GM12878 (cell line): ENCODE measurements around the gene HACD3. TPM values are rescaled to one million over a fixed set of nuclear protein-coding genes. Genes with fewer than 3 reads are reported as not detected.

ENCODE experiments used
- ATAC-seq: fragments of 200-7000 bp; cut with Tn5 transposase; 3 replicates; pipeline ENCODE4 v1.9.1; 2020; ENCODE audit warnings: mild to moderate bottlenecking, moderate library complexity
- BruUV-seq: library from RNA; stranded (reverse); fragments of 400-500 nt; replicated peaks from 2 replicates; lab custom pipeline; 2021; lab: Mats Ljungman, UMichigan
- CTCF ChIA-PET: fragments of 300-600 bp; sonication (Branson Sonifier 250); formaldehyde crosslinking; extraction: SDS; loops from one replicate; lab custom pipeline; 2021; ENCODE audit warnings: inconsistent platforms; lab: Yijun Ruan, JAX
- POLR2A ChIA-PET: fragments of 350-600 bp; formaldehyde crosslinking; extraction: SDS; loops from one replicate; lab custom pipeline; 2021; ENCODE audit warnings: inconsistent platforms; lab: Charles Lee
- RAD21 ChIA-PET: fragments of 300-600 bp; sonication (Branson Sonifier 250); formaldehyde crosslinking; loops from one replicate; lab custom pipeline; 2023; ENCODE audit warnings: antibody characterized with exemption; ENCODE audit not compliant: unreplicated experiment; lab: Charles Lee
- SMC1A ChIA-PET: fragments of 300-600 bp; sonication (Branson Sonifier 250); formaldehyde crosslinking; loops from one replicate; lab custom pipeline; 2023; ENCODE audit not compliant: unreplicated experiment, uncharacterized antibody; lab: Charles Lee
- DNase-seq: peaks from one replicate; pipeline ENCODE4 v3.0.0-alpha.2; 2011; ENCODE audit warnings: low read depth, low spot score
- FAIRE-seq: peaks from 3 replicates; lab custom pipeline; 2011; peaks lifted over from hg19 to GRCh38; lab: Jason Lieb, UNC
- H2AFZ ChIP-seq: 2 replicates; pipeline ENCODE4 v1.6.0; 2011; ENCODE audit warnings: low read depth, low read length, control low read depth; ENCODE audit not compliant: control insufficient read depth
- H3K27ac ChIP-seq: 2 replicates; pipeline ENCODE4 v1.5.1; 2011; ENCODE audit warnings: control low read depth; ENCODE audit not compliant: control insufficient read depth, insufficient read depth
- H3K27me3 ChIP-seq, 2 experiments: replicated peaks in 1 of 2; 2 replicates each; pipeline versions ENCODE4 v1.6.0 to v1.6.1; 2011; ENCODE audit warnings: low read length in 1 of 2; ENCODE audit not compliant: control insufficient read depth in 2 of 2, insufficient read depth in 2 of 2
- H3K36me3 ChIP-seq, 2 experiments: 2 replicates each; pipeline ENCODE4 v1.5.1; 2011; ENCODE audit warnings: low read length in 1 of 2; ENCODE audit not compliant: control insufficient read depth in 2 of 2, insufficient read depth in 2 of 2
- H3K4me1 ChIP-seq: 2 replicates; pipeline ENCODE4 v1.6.1; 2011; ENCODE audit warnings: mild to moderate bottlenecking, low read length, moderate library complexity, mixed read lengths; ENCODE audit not compliant: control insufficient read depth, insufficient read depth
- H3K4me2 ChIP-seq: 2 replicates; pipeline ENCODE4 v1.6.0; 2011; ENCODE audit warnings: control low read depth; ENCODE audit not compliant: control insufficient read depth, insufficient read depth
- H3K4me3 ChIP-seq: fragments of 200-600 bp; sonication (generic); 2 replicates; pipeline ENCODE4 v1.5.1; 2016
- H3K79me2 ChIP-seq: 2 replicates; pipeline ENCODE4 v1.6.0; 2011; ENCODE audit warnings: low read length; ENCODE audit not compliant: control insufficient read depth, insufficient read depth
- H3K9ac ChIP-seq: 2 replicates; pipeline ENCODE4 v1.8.0; 2011; ENCODE audit warnings: low read length, control low read depth, mixed read lengths; ENCODE audit not compliant: control insufficient read depth, insufficient read depth
- H3K9me3 ChIP-seq: replicated peaks from 3 replicates; pipeline ENCODE4 v1.5.1; 2011; ENCODE audit warnings: mild to moderate bottlenecking, low read length; ENCODE audit not compliant: control insufficient read depth, insufficient read depth
- H4K20me1 ChIP-seq: 2 replicates; pipeline ENCODE4 v1.6.0; 2011; ENCODE audit not compliant: control insufficient read depth, insufficient read depth
- CEBPB ChIP-seq, 2 experiments: fragments of 150-350 bp in 1 of 2; IDR thresholded peaks; 2 replicates each; pipeline ENCODE4 v1.6.1; 2012 to 2014; ENCODE audit warnings: low read depth in 2 of 2, low read length in 2 of 2, borderline replicate concordance in 1 of 2, inconsistent platforms in 1 of 2
- CHD2 ChIP-seq: IDR thresholded peaks from 2 replicates; pipeline ENCODE4 v1.6.1; 2011; ENCODE audit warnings: low read depth, low read length, improper control_type of control experiment, borderline replicate concordance
- MEF2B ChIP-seq: fragments of 450-650 bp; IDR thresholded peaks from 2 replicates; pipeline ENCODE4 v1.6.1; 2018; ENCODE audit warnings: mild to moderate bottlenecking, moderate library complexity; ENCODE audit not compliant: partially characterized antibody, poor library complexity, severe bottlenecking
- MYB ChIP-seq: fragments of 150-350 bp; IDR thresholded peaks from 2 replicates; pipeline ENCODE4 v1.6.1; 2014; ENCODE audit warnings: mild to moderate bottlenecking, low read depth, low read length, borderline replicate concordance
- SMARCA5 ChIP-seq: fragments of 450-650 bp; IDR thresholded peaks from 2 replicates; pipeline ENCODE4 v1.6.1; 2017; ENCODE audit warnings: mild to moderate bottlenecking
- SREBF1 ChIP-seq: IDR thresholded peaks from 2 replicates; pipeline ENCODE4 v1.6.1; 2012; ENCODE audit warnings: mild to moderate bottlenecking, low read length
- WGBS: methylation state at CpG from one replicate; pipeline ENCODE4 v1.1.6; 2016; ENCODE audit warnings: low lambda C conversion rate; ENCODE audit not compliant: insufficient replicate concordance, insufficient coverage; ENCODE audit errors: missing lambda C conversion rate; 5-methylcytosine and 5-hydroxymethylcytosine counted together
- in situ Hi-C: fragments of 300-500 bp; cut with MboI; formaldehyde crosslinking; loops from 9 replicates; pipeline ENCODE4 v1.14.3; 2018; ENCODE audit warnings: mixed read lengths
- intact Hi-C: fragments of 100-400 bp; cut with micrococcal nuclease; formaldehyde crosslinking; loops from one replicate; pipeline ENCODE4 v1.14.2; 2022; ENCODE audit not compliant: unreplicated experiment
- polyA plus RNA-seq, 11 experiments: library from polyadenylated mRNA; depleted of rRNA in 4 of 11; unstranded in 6 of 11; stranded (reverse) in 5 of 11; fragments of >200 nt; fragmentation: Nextera tagmentation in 4 of 11; fragmentation: Illumina TruSeq in 1 of 11; extraction: Ambion mirVana in 4 of 11; extraction: Trizol in 1 of 11; gene quantifications; 1 replicate in 1 of 11; 2 replicates in 10 of 11; pipeline versions ENCODE4 v1.2.1 to v1.2.3, GENCODE V29; 2011 to 2016; ENCODE audit warnings: inconsistent platforms in 2 of 11, missing spikeins in 2 of 11, low read depth in 1 of 11
- total RNA-seq, 4 experiments: library from RNA; depleted of rRNA in 3 of 4; stranded (reverse); fragments of >200 nt in 3 of 4; fragmentation: Illumina TruSeq in 1 of 4; extraction: Trizol in 1 of 4; gene quantifications; 2 replicates each; pipeline versions ENCODE4 v1.2.1 to v1.2.3, GENCODE V29; 2013 to 2021
- TF ChIP-seq, protein P1 (sequence below): fragments of 450-650 bp; IDR thresholded peaks from 2 replicates; pipeline ENCODE4 v1.6.1; 2018; ENCODE audit warnings: mild to moderate bottlenecking, low read depth, moderate library complexity; ENCODE audit not compliant: partially characterized antibody

Gene HACD3
- total and polyA plus RNA-seq, 10 of the 15 experiments (the other 5 are each of a cell fraction or from before 2014, with no cell fraction given), result 25.9 to 75.8 (median 48.3) TPM

DNA sequence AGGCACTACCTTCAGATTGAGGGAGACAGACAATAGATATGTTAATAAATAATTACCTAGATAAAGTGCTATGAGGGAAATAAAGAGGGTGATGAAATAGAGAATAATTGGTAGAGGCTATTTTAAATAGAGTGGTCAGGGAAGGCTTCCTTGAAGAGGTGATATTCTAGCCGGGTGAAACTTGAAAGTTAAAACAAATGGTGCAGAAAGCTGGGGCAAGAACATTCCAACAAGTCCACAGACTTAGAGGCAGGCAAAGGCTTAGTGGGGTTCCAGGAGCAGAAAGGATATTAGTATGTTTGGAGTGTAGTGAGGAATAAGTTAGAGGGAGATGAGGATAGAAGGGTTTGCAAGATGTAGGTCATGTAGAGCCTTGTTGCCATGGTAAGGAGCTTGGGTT, 10.1 kb downstream of the HACD3 start (continued):
- TF ChIP-seq, protein P1, sequence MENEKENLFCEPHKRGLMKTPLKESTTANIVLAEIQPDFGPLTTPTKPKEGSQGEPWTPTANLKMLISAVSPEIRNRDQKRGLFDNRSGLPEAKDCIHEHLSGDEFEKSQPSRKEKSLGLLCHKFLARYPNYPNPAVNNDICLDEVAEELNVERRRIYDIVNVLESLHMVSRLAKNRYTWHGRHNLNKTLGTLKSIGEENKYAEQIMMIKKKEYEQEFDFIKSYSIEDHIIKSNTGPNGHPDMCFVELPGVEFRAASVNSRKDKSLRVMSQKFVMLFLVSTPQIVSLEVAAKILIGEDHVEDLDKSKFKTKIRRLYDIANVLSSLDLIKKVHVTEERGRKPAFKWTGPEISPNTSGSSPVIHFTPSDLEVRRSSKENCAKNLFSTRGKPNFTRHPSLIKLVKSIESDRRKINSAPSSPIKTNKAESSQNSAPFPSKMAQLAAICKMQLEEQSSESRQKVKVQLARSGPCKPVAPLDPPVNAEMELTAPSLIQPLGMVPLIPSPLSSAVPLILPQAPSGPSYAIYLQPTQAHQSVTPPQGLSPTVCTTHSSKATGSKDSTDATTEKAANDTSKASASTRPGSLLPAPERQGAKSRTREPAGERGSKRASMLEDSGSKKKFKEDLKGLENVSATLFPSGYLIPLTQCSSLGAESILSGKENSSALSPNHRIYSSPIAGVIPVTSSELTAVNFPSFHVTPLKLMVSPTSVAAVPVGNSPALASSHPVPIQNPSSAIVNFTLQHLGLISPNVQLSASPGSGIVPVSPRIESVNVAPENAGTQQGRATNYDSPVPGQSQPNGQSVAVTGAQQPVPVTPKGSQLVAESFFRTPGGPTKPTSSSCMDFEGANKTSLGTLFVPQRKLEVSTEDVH, result no peak
- TF ChIP-seq MEF2B (no peak), CEBPB (IDR thresholded peaks at IDR 0.05; ENCODE audit: borderline replicate concordance in 1 of 2, low read depth in 2 of 2, low read length in 2 of 2) (no peak), MYB (no peak), SMARCA5 (no peak), SREBF1 (no peak)

DNA sequence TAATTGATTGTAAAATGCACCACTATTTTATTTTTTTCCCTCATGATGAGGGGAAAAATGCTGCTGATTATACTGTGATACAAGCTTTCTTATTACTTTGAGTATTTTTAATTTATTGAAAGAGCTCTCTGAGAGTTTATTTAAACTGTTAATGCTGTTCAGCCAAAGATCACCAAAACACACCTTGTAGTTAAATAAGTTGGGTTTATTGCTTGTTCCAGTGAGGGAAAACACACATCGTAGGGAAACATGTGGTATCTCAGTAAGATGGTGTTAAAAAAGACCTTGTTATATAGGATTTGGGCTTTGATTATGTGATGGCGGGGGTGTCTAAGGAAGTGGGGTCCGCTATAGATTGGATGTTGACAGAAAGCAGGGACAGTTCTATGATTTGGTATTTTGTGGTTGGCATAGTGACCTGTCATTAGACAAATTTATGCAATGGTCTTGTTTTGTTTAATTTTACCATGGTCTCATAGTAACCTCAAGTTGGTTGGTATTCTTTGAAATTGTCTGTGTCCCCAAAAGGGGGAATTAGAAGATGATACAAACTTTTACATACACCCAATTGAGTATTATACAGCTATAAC, 11.1 kb downstream of the HACD3 start:
- no peaks in the 10 kb centered on the region for H3K9me3 ChIP-seq
- no peak overlapping the region for H3K4me2 ChIP-seq
- RAD21 ChIA-PET, result no interaction called here
- DNase-seq (no peak), FAIRE-seq (no peak), ATAC-seq (no peak)
- POLR2A ChIA-PET, result interaction anchor here (0.6 kb wide), 1 partner anchor 598 kb away, joined by 3 read pairs; no protein-coding TSS in a partner anchor
- no TSS peak for BruUV-seq
- H3K79me2 ChIP-seq, result peaks cover 7% of the 10 kb centered on the region
- CTCF ChIA-PET, result no interaction called here
- H2AFZ ChIP-seq, result no peak overlapping the region
- H3K4me1 ChIP-seq, result no peaks in the 10 kb centered on the region
- intact Hi-C loops (no loop called here), in situ Hi-C loops (no loop called here)
- H3K27ac ChIP-seq, result no peak overlapping the region
- H3K9ac ChIP-seq, result no peak overlapping the region
- H3K4me3 ChIP-seq, result no peak overlapping the region
- no peaks in the 10 kb centered on the region for H3K36me3 ChIP-seq
- H3K27me3 ChIP-seq, result no peaks in the 10 kb centered on the region
- no peak for TF ChIP-seq CHD2
- WGBS, result 100% methylated on average over 3 of the region's 3 CpGs
- H4K20me1 ChIP-seq, result no peaks in the 10 kb centered on the region
- SMC1A ChIA-PET, result no interaction called here
